ENCODE results near the gene ESR2.
"Not testable (repeated sequence)": the region's sequence is repeated elsewhere in the genome, so short reads cannot be mapped to it uniquely, and the experiment has no call there.

Gene ESR2

GRCh38 chr14:64184103-64184729 is 110.0 kb downstream of the ESR2 start:
- no peak overlapping the region for H3K27ac ChIP-seq
- peaks cover 55% of the 10 kb centered on the region for H3K36me3 ChIP-seq
- no peak overlapping the region for H3K4me3 ChIP-seq (ENCODE audit: low read depth in 1 of 2, low read length in 1 of 2)
- H3K9me3 ChIP-seq, result no peaks in the 10 kb centered on the region
- H3K4me1 ChIP-seq (ENCODE audit: control insufficient read depth in 1 of 2, insufficient read depth in 1 of 2, low read depth in 1 of 2, low read length in 1 of 2), result no peaks in the 10 kb centered on the region
- TF ChIP-seq, protein P1, sequence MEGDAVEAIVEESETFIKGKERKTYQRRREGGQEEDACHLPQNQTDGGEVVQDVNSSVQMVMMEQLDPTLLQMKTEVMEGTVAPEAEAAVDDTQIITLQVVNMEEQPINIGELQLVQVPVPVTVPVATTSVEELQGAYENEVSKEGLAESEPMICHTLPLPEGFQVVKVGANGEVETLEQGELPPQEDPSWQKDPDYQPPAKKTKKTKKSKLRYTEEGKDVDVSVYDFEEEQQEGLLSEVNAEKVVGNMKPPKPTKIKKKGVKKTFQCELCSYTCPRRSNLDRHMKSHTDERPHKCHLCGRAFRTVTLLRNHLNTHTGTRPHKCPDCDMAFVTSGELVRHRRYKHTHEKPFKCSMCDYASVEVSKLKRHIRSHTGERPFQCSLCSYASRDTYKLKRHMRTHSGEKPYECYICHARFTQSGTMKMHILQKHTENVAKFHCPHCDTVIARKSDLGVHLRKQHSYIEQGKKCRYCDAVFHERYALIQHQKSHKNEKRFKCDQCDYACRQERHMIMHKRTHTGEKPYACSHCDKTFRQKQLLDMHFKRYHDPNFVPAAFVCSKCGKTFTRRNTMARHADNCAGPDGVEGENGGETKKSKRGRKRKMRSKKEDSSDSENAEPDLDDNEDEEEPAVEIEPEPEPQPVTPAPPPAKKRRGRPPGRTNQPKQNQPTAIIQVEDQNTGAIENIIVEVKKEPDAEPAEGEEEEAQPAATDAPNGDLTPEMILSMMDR (IDR thresholded peaks at IDR 0.05), result no peak
- H3K27me3 ChIP-seq, result no peaks in the 10 kb centered on the region

- H3K4me1 ChIP-seq (ENCODE audit: control insufficient read depth in 1 of 2, insufficient read depth in 1 of 2, low read depth in 1 of 2, low read length in 1 of 2); H3K27me3 ChIP-seq; H3K9me3 ChIP-seq; H3K27ac ChIP-seq; H3K4me3 ChIP-seq (ENCODE audit: low read depth in 1 of 2, low read length in 1 of 2): not testable (repeated sequence)
- H3K36me3 ChIP-seq, result peaks cover 51% of the 10 kb centered on the region
Observed at GRCh38 chr14:64182908-64183307, 111.3 kb downstream of the ESR2 start.

GRCh38 chr14:64178814-64179213 is 115.4 kb downstream of the ESR2 start:
- peaks cover 58% of the 10 kb centered on the region for H3K36me3 ChIP-seq
- TF ChIP-seq, protein P1 (IDR thresholded peaks at IDR 0.05), result no peak
- no peak overlapping the region for H3K27ac ChIP-seq
- H3K9me3 ChIP-seq, result no peaks in the 10 kb centered on the region
- no peaks in the 10 kb centered on the region for H3K27me3 ChIP-seq
- H3K4me1 ChIP-seq (ENCODE audit: control insufficient read depth in 1 of 2, insufficient read depth in 1 of 2, low read depth in 1 of 2, low read length in 1 of 2), result no peaks in the 10 kb centered on the region
- H3K4me3 ChIP-seq (ENCODE audit: low read depth in 1 of 2, low read length in 1 of 2), result no peak overlapping the region

DNA sequence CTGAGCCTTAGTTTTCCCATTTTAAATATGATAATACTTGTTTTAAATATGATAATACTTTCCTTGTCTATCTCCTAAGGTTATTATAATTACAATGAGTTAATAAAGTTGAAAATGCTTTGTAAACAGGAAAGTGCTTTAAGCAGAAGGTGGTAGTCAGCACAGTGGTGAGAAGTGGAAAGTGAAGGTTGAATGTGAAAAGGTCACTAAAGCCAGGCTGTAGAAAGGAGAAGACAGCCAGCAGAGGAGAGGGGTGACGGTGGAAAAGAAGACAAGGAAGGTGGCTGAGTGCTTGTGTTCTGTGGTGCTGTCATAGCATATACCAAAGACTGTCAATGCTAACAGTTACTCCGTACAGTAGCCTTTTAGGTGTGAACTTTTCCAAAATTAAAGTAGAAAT is 117.8 kb downstream of the ESR2 start:
- H3K27me3 ChIP-seq, result no peaks in the 10 kb centered on the region
- TF ChIP-seq, protein P1 (IDR thresholded peaks at IDR 0.05), result no peak
- peaks cover 71% of the 10 kb centered on the region for H3K36me3 ChIP-seq
- H3K4me3 ChIP-seq (ENCODE audit: low read depth in 1 of 2, low read length in 1 of 2), result no peak overlapping the region
- H3K27ac ChIP-seq, result no peak overlapping the region
- H3K9me3 ChIP-seq, result no peaks in the 10 kb centered on the region
- H3K4me1 ChIP-seq (ENCODE audit: control insufficient read depth in 1 of 2, insufficient read depth in 1 of 2, low read depth in 1 of 2, low read length in 1 of 2), result no peaks in the 10 kb centered on the region

DNA sequence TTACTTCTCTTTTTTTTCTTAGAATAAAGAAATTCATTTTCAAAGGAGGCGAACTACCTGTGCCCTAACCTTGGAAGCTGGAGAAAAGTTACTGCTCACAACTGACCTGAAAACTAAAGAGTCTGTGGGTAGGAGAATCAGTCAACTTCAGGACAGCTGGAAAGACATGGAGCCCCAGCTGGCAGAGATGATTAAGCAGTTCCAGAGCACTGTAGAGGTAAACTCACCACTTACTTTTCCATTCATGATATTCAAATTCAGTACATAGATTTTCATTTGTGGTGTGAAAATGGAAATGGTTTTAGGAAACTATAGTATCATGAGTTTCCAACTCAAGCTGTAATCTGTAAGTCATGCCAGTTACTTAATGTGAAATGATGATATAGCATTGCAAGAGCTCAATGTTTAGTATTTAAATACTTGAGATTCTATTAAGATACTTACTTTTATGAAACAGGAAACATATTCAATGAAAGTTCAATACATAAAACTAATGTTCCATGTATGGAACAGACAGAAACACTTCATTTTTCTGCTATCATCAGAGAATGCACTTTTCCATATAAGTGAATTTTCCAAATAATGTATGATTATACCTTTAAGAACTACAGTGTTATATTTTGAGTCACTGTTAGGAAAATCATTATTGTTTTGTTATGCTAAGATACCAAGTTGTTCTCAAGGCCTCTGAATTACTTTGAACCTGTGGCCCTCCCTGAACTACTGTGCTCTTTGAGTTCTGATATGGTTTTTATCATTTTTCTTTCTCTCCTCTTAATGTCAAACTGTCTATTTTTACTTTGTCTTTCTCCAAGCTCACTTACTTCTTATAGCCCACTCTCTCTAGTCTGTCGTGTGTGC is 119.0 kb downstream of the ESR2 start:
- no peak overlapping the region for H3K27ac ChIP-seq
- no peaks in the 10 kb centered on the region for H3K9me3 ChIP-seq
- TF ChIP-seq, protein P1 (IDR thresholded peaks at IDR 0.05), result no peak
- H3K4me3 ChIP-seq (ENCODE audit: low read depth in 1 of 2, low read length in 1 of 2), result no peak overlapping the region
- H3K36me3 ChIP-seq, result peaks cover 75% of the 10 kb centered on the region
- no peaks in the 10 kb centered on the region for H3K4me1 ChIP-seq (ENCODE audit: control insufficient read depth in 1 of 2, insufficient read depth in 1 of 2, low read depth in 1 of 2, low read length in 1 of 2)
- no peaks in the 10 kb centered on the region for H3K27me3 ChIP-seq

GRCh38 chr14:64170181-64170580 is 124.0 kb downstream of the ESR2 start:
- peaks cover 3% of the 10 kb centered on the region for H3K9me3 ChIP-seq
- TF ChIP-seq, protein P1 (IDR thresholded peaks at IDR 0.05), result no peak
- H3K4me1 ChIP-seq (ENCODE audit: control insufficient read depth in 1 of 2, insufficient read depth in 1 of 2, low read depth in 1 of 2, low read length in 1 of 2), result no peaks in the 10 kb centered on the region
- peaks cover 89% of the 10 kb centered on the region for H3K36me3 ChIP-seq
- no peaks in the 10 kb centered on the region for H3K27me3 ChIP-seq
- H3K27ac ChIP-seq, result no peak overlapping the region
- H3K4me3 ChIP-seq (ENCODE audit: low read depth in 1 of 2, low read length in 1 of 2), result no peak overlapping the region

All from neutrophil (primary cell).